ENCODE measurements around the gene MAFG. TPM values are rescaled to one million over a fixed set of nuclear protein-coding genes. Genes with fewer than 3 reads are reported as not detected.

Gene MAFG
- total RNA-seq, 5 donors from 2014 or later (not counting 1 experiment from before 2014, with no cell fraction given): 10.6 to 24.8 (median 18.8) TPM

- H3K4me3 ChIP-seq (ENCODE audit: control insufficient read depth in 1 of 2, extremely low read depth in 1 of 2, low read length in 1 of 2): no peak overlapping the region
- peaks cover 0 to 23% of the 10 kb centered on the region in 2 experiments for H3K27me3 ChIP-seq (replicated peaks in 1 of 2; ENCODE audit: control insufficient read depth in 2 of 2, extremely low read depth in 1 of 2, insufficient read depth in 2 of 2, low read length in 1 of 2)
- peaks cover 34 to 48% of the 10 kb centered on the region in 2 donors for H3K36me3 ChIP-seq (ENCODE audit: control insufficient read depth in 2 of 2, extremely low read depth in 1 of 2, insufficient read depth in 1 of 2, low read length in 1 of 2)
- POLR2A ChIA-PET: no interaction called here
- Mint-ChIP-seq H3K36me3 (peaks cover 12% of the 10 kb centered on the region), H3K27ac (no peak overlapping the region), H3K9me3 (no peaks in the 10 kb centered on the region), H3K4me1 (peaks cover 6 to 8% (median 6%) of the 10 kb centered on the region in 3 donors), H3K4me3 (no peak overlapping the region), H3K27me3 (peaks cover 8 to 14% of the 10 kb centered on the region in 2 donors)
- H3K4me1 ChIP-seq (ENCODE audit: control insufficient read depth in 1 of 2, extremely low read depth in 1 of 2, insufficient read depth in 2 of 2, low read length in 2 of 2): peaks cover 0 to 28% of the 10 kb centered on the region in 2 experiments
- WGBS (ENCODE audit: insufficient coverage): 96% methylated on average over 22 of the region's 28 CpGs
- ATAC-seq (replicated peaks in 1 of 4) (no peak), DNase-seq (no peak)
- CTCF ChIA-PET: no interaction called here
- no peaks in the 10 kb centered on the region for H3K9me3 ChIP-seq
- H3K27ac ChIP-seq (ENCODE audit: low read length): no peak overlapping the region
These were observed 22.7 kb downstream of the MAFG start for GRCh38 chr17:81904600-81905423.

- DNase-seq: no peak
These were observed 23.5 kb downstream of the MAFG start for GRCh38 chr17:81903896-81904599.

GRCh38 chr17:81903415-81903831 is 24.1 kb downstream of the MAFG start:
- POLR2A ChIA-PET: interaction anchor here in 1 of 2 donors (0.5 kb wide), 1 partner anchor 514 kb away, joined by 4 read pairs; no protein-coding TSS in a partner anchor
- Histone ChIP-seq H3K4me3 (ENCODE audit: control insufficient read depth in 1 of 2, extremely low read depth in 1 of 2, low read length in 1 of 2) (no peak overlapping the region), H3K9me3 (no peaks in the 10 kb centered on the region), H3K4me1 (ENCODE audit: control insufficient read depth in 1 of 2, extremely low read depth in 1 of 2, insufficient read depth in 2 of 2, low read length in 2 of 2) (peaks cover 0 to 18% of the 10 kb centered on the region in 2 experiments), H3K27me3 (replicated peaks in 1 of 2; ENCODE audit: control insufficient read depth in 2 of 2, extremely low read depth in 1 of 2, insufficient read depth in 2 of 2, low read length in 1 of 2) (peaks cover 0 to 23% of the 10 kb centered on the region in 2 experiments), H3K27ac (ENCODE audit: low read length) (no peak overlapping the region), H3K36me3 (ENCODE audit: control insufficient read depth in 2 of 2, extremely low read depth in 1 of 2, insufficient read depth in 1 of 2, low read length in 1 of 2) (peaks cover 29 to 49% of the 10 kb centered on the region in 2 donors)
- CTCF ChIA-PET: no interaction called here
- Mint-ChIP-seq H3K4me3 (peak overlapping the region in 1 of 3 donors; percentile 13), H3K27me3 (peaks cover 8 to 14% of the 10 kb centered on the region in 2 donors), H3K36me3 (peaks cover 14% of the 10 kb centered on the region), H3K4me1 (peaks cover 6 to 8% (median 6%) of the 10 kb centered on the region in 3 donors), H3K27ac (no peak overlapping the region), H3K9me3 (no peaks in the 10 kb centered on the region)
- 88% methylated on average over 10 of the region's 10 CpGs for WGBS (ENCODE audit: insufficient coverage)
- DNase-seq (no peak), ATAC-seq (replicated peaks in 1 of 4) (no peak)

More at GRCh38 chr17:81903896-81904599, 23.5 kb downstream of the MAFG start:
- H3K4me1 ChIP-seq (ENCODE audit: control insufficient read depth in 1 of 2, extremely low read depth in 1 of 2, insufficient read depth in 2 of 2, low read length in 2 of 2): peaks cover 0 to 20% of the 10 kb centered on the region in 2 experiments
- H3K4me3 ChIP-seq (ENCODE audit: control insufficient read depth in 1 of 2, extremely low read depth in 1 of 2, low read length in 1 of 2): no peak overlapping the region
- no peak overlapping the region for H3K4me3 Mint-ChIP-seq
- CTCF ChIA-PET: no interaction called here
- H3K27me3 ChIP-seq (replicated peaks in 1 of 2; ENCODE audit: control insufficient read depth in 2 of 2, extremely low read depth in 1 of 2, insufficient read depth in 2 of 2, low read length in 1 of 2): peaks cover 0 to 23% of the 10 kb centered on the region in 2 experiments
- peaks cover 6 to 8% (median 6%) of the 10 kb centered on the region in 3 donors for H3K4me1 Mint-ChIP-seq
- no peak overlapping the region for H3K27ac ChIP-seq (ENCODE audit: low read length)
- H3K9me3 ChIP-seq: no peaks in the 10 kb centered on the region
- H3K27me3 Mint-ChIP-seq: peaks cover 8 to 14% of the 10 kb centered on the region in 2 donors
- POLR2A ChIA-PET: no interaction called here
- no peaks in the 10 kb centered on the region for H3K9me3 Mint-ChIP-seq
- no peak for ATAC-seq (replicated peaks in 1 of 4)
- H3K27ac Mint-ChIP-seq: no peak overlapping the region
- WGBS (ENCODE audit: insufficient coverage): 98% methylated on average over 20 of the region's 24 CpGs
- H3K36me3 Mint-ChIP-seq: peaks cover 13% of the 10 kb centered on the region
- H3K36me3 ChIP-seq (ENCODE audit: control insufficient read depth in 2 of 2, extremely low read depth in 1 of 2, insufficient read depth in 1 of 2, low read length in 1 of 2): peaks cover 31 to 49% of the 10 kb centered on the region in 2 donors

- H3K9me3 ChIP-seq: no peaks in the 10 kb centered on the region
- no peak for DNase-seq
- WGBS (ENCODE audit: insufficient coverage): 44% methylated on average over 43 of the region's 47 CpGs
- no peak overlapping the region for H3K4me3 ChIP-seq (ENCODE audit: control insufficient read depth in 1 of 2, extremely low read depth in 1 of 2, low read length in 1 of 2)
- peaks cover 6 to 8% (median 6%) of the 10 kb centered on the region in 3 donors for H3K4me1 Mint-ChIP-seq
- H3K4me1 ChIP-seq (ENCODE audit: control insufficient read depth in 1 of 2, extremely low read depth in 1 of 2, insufficient read depth in 2 of 2, low read length in 2 of 2): peaks cover 0 to 18% of the 10 kb centered on the region in 2 experiments
- ChIA-PET POLR2A (interaction anchor here in 1 of 2 donors (0.5 kb wide), 1 partner anchor 515 kb away, joined by 4 read pairs; no protein-coding TSS in a partner anchor), CTCF (no interaction called here)
- H3K9me3 Mint-ChIP-seq: no peaks in the 10 kb centered on the region
- peaks cover 24 to 48% of the 10 kb centered on the region in 2 donors for H3K36me3 ChIP-seq (ENCODE audit: control insufficient read depth in 2 of 2, extremely low read depth in 1 of 2, insufficient read depth in 1 of 2, low read length in 1 of 2)
- peak overlapping the region in 1 of 3 donors; percentile 22 for H3K4me3 Mint-ChIP-seq
- peaks cover 18% of the 10 kb centered on the region for H3K36me3 Mint-ChIP-seq
- peak; percentile 44 to 47 (median 46) for ATAC-seq (replicated peaks in 1 of 4)
- H3K27ac ChIP-seq (ENCODE audit: low read length): no peak overlapping the region
- H3K27me3 Mint-ChIP-seq: peaks cover 8 to 14% of the 10 kb centered on the region in 2 donors
- peaks cover 0 to 23% of the 10 kb centered on the region in 2 experiments for H3K27me3 ChIP-seq (replicated peaks in 1 of 2; ENCODE audit: control insufficient read depth in 2 of 2, extremely low read depth in 1 of 2, insufficient read depth in 2 of 2, low read length in 1 of 2)
- H3K27ac Mint-ChIP-seq: no peak overlapping the region
These were observed 24.7 kb downstream of the MAFG start for GRCh38 chr17:81902653-81903414.

- peaks cover 18 to 43% of the 10 kb centered on the region in 2 donors for H3K36me3 ChIP-seq (ENCODE audit: control insufficient read depth in 2 of 2, extremely low read depth in 1 of 2, insufficient read depth in 1 of 2, low read length in 1 of 2)
- H3K27ac Mint-ChIP-seq: no peak within 1 kb of the TSS
- peaks cover 0 to 18% of the 10 kb centered on the region in 2 experiments for H3K4me1 ChIP-seq (ENCODE audit: control insufficient read depth in 1 of 2, extremely low read depth in 1 of 2, insufficient read depth in 2 of 2, low read length in 2 of 2)
- H3K4me3 ChIP-seq (ENCODE audit: control insufficient read depth in 1 of 2, extremely low read depth in 1 of 2, low read length in 1 of 2): peak within 1 kb of the TSS in 1 of 2 donors; percentile 18
- ATAC-seq (replicated peaks in 1 of 4) (peak; percentile 53 to 67 (median 60)), DNase-seq (no peak)
- H3K4me3 Mint-ChIP-seq: peak within 1 kb of the TSS; percentile 7 to 57 (median 9)
- H3K27me3 ChIP-seq (replicated peaks in 1 of 2; ENCODE audit: control insufficient read depth in 2 of 2, extremely low read depth in 1 of 2, insufficient read depth in 2 of 2, low read length in 1 of 2): peaks cover 0 to 23% of the 10 kb centered on the region in 2 experiments
- H3K27ac ChIP-seq (ENCODE audit: low read length): no peak within 1 kb of the TSS
- ChIA-PET POLR2A (no interaction called here), CTCF (no interaction called here)
- H3K9me3 ChIP-seq: no peaks in the 10 kb centered on the region
- H3K27me3 Mint-ChIP-seq: peaks cover 8 to 14% of the 10 kb centered on the region in 2 donors
- H3K36me3 Mint-ChIP-seq: peaks cover 19% of the 10 kb centered on the region
- 1% methylated on average over 79 of the region's 79 CpGs for WGBS (ENCODE audit: insufficient coverage)
- H3K9me3 Mint-ChIP-seq: no peaks in the 10 kb centered on the region
- peaks cover 6 to 8% (median 6%) of the 10 kb centered on the region in 3 donors for H3K4me1 Mint-ChIP-seq
These were observed 25.4 kb downstream of the MAFG start, which contains the start of gene NPB for GRCh38 chr17:81902023-81902652. Gene NPB, plus strand, starts transcription at chr17:81902238. Its CDS starts 40 bp downstream, at chr17:81902278.

All from T-cell (primary cell).